Gastroesophageal sphincter (tissue), 3 donors: ENCODE data around the gene GDF11.

ENCODE experiments used
- EP300 ChIP-seq: sonication (generic); formaldehyde crosslinking; IDR thresholded peaks from one replicate; pipeline ENCODE4 v1.6.1; 2017; ENCODE audit warnings: antibody characterized with exemption, mild to moderate bottlenecking
- POLR2A ChIP-seq, 2 donors: fragments of 450-650 bp; IDR thresholded peaks; one replicate each; pipeline ENCODE4 v1.6.1; 2017; ENCODE audit warnings: antibody characterized with exemption in 2 of 2, mild to moderate bottlenecking in 2 of 2, moderate library complexity in 1 of 2
- POLR2AphosphoS5 ChIP-seq: sonication (generic); formaldehyde crosslinking; IDR thresholded peaks from one replicate; pipeline ENCODE4 v1.6.1; 2017; ENCODE audit warnings: antibody characterized with exemption
- TF ChIP-seq, protein P1 (sequence below), 4 experiments: fragments of 200-600 bp in 2 of 4; fragments of 450-650 bp in 2 of 4; sonication (generic) in 1 of 4; IDR thresholded peaks; one replicate each; pipeline ENCODE4 v1.5.1; 2017 to 2019; ENCODE audit warnings: antibody characterized with exemption in 4 of 4, mild to moderate bottlenecking in 2 of 4, moderate library complexity in 2 of 4

DNA sequence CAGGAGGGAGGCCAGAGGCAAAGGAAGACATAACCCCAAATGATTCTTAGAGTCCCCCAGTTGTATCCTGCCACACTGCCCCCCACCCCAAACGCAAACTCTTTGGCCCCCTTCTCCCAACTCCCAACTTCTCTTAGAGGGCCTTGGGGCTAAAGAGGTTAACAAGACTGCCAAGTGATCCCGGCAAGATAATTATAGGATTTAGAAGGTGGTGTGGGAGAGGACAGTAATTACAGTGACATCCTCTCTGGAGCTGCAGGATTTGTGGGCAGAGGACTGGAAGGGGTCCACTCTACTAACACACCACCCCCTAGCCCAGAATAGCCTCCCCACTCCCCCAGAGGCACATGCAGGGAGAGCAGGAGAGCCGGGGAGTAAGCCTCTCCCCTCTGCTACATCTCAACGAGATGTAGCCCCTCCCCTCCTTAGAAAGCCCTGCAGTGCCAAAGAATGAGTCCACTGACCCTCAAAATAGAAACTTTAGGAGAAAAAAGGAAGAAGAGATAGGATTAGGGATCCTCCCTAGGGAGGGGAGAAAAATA is 5.3 kb upstream of the GDF11 start:
- TF ChIP-seq, protein P1, sequence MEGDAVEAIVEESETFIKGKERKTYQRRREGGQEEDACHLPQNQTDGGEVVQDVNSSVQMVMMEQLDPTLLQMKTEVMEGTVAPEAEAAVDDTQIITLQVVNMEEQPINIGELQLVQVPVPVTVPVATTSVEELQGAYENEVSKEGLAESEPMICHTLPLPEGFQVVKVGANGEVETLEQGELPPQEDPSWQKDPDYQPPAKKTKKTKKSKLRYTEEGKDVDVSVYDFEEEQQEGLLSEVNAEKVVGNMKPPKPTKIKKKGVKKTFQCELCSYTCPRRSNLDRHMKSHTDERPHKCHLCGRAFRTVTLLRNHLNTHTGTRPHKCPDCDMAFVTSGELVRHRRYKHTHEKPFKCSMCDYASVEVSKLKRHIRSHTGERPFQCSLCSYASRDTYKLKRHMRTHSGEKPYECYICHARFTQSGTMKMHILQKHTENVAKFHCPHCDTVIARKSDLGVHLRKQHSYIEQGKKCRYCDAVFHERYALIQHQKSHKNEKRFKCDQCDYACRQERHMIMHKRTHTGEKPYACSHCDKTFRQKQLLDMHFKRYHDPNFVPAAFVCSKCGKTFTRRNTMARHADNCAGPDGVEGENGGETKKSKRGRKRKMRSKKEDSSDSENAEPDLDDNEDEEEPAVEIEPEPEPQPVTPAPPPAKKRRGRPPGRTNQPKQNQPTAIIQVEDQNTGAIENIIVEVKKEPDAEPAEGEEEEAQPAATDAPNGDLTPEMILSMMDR (IDR thresholded peaks at IDR 0.05), result no peak
- TF ChIP-seq POLR2A (IDR thresholded peaks at IDR 0.05), result no peak
- TF ChIP-seq POLR2AphosphoS5, result no peak
- no peak for TF ChIP-seq EP300
